GM10847 (cell line): ENCODE measurements around the gene LRCH3.

Experiments
- POLR2A ChIP-seq: IDR thresholded peaks from 2 replicates; pipeline ENCODE4 v1.6.1; 2011; ENCODE audit not compliant: insufficient read length; ENCODE audit errors: extremely low read depth

Gene LRCH3

DNA sequence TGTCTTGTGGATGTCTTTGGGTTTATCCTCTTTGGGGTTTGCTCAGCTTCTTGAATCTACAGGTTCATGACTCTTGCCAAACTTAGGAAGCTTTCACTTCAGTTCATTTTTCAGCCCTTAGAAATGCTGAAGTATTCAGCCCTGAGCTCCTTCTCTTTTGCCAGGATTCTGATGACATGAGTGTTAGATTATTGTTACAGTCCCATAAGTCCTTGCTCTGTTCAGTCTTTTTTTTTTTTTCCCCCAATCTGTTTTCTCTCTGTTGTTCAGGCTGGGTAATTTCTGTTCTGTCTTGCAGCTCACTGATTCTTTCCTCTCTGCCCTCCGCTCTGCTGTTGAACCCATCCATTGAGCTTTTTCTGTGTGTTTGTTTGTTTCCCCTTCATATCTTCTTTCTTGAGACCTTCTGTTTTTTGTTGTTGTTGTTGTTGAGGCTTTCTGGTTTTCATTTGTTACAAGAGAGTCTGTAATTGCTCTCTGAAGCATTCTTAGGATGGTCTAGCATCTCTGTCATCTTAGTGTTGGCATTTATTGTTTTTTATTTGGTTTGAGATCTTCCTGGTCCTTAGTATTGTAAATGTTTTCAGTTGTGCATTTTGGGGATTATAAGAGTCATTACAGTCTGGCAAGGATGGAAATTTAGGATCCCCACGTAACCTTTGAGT lies 18.4 kb downstream of the LRCH3 start:
- TF ChIP-seq POLR2A = no peak

DNA sequence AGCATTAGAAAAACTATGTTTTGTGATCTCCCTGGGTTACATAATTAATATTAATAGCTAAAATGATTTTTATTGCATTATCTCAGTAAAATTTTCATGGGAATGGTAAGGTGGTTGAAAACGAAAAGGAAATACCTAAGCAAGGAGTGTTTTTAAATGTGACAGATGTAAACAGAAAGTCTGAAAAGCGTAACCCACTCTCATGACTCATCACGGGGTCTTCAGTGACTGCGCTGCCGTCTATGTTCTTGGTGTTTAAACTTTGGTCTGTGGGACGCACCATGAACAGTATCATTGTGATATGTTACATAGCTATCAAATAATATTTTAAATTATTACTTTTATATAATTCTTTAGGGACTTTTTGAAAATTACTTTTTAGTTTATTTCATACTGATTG lies 19.8 kb downstream of the LRCH3 start:
- TF ChIP-seq POLR2A = no peak

DNA sequence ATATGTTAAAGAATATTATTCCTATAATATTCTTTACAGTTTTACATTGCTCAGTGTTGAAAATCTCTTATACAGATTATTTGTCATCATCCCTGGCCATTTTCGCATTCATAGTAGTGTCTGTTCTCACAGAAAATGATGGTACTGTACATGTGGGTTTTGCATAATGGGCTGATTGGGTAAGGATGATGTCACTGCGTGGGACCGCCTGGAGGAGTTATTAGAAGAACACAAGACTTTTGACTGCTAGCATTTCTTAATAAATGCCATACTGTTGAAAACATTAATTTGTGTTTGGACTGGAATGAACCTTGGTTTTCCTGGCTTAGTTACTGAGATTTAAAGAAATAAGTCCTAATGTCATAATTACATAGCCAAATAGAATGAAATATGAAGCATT lies 20.3 kb downstream of the LRCH3 start:
- TF ChIP-seq POLR2A = no peak

DNA sequence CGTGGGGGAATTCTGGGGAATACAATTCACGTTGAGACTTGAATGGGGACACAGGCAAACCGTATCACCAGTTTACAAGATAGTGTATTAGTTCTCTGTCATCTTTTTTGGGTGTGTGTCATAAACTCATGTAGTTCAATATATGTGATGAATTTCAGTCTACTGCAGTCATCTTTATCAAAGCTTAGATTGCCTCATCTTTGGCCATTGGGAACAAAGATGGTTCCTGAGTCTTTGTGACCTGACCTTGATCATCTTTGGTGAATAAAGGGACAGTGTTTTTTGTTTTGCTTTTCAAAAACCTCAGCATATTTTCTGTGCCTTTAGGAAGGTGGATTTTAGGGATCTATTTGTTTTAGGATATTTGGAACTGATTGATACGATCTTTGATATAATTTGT lies 23.3 kb downstream of the LRCH3 start:
- TF ChIP-seq POLR2A = no peak

DNA sequence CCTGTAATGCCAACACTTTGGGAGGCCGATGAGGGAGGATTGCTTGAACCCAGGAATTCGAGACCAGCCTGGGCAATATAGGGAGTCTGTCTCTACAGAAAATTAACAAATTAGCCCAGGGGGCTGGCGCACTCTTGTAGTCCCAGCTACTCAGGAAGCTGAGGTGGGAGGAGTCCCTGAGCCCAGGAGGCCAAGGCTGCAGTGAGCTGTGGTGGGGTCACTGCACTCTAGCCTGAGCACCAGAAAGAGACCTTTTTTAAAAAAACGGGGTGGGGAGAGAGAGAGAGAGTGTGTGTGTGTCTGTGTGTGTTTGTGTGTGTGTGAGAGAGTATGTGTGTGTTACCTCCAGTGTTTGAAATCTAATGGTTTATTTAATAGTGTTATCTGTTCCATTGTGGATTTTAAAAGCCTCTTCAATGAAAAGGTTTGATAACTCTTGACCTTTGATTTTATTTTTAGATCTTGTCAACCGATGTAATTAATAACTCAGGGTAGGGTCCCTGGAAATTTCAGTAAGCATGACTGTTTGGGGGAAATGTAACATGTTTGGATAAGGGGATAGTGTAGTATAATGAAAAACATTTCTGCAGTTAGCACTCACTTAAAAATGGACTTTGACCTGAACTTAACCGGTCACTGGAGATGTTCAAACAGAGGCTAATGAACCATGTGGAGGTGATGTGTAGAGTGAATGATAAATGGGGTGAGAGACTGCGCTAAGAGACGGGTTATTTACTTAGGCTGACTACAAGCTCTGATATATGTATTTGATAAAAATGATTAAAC lies 29.7 kb downstream of the LRCH3 start:
- TF ChIP-seq POLR2A = no peak

DNA sequence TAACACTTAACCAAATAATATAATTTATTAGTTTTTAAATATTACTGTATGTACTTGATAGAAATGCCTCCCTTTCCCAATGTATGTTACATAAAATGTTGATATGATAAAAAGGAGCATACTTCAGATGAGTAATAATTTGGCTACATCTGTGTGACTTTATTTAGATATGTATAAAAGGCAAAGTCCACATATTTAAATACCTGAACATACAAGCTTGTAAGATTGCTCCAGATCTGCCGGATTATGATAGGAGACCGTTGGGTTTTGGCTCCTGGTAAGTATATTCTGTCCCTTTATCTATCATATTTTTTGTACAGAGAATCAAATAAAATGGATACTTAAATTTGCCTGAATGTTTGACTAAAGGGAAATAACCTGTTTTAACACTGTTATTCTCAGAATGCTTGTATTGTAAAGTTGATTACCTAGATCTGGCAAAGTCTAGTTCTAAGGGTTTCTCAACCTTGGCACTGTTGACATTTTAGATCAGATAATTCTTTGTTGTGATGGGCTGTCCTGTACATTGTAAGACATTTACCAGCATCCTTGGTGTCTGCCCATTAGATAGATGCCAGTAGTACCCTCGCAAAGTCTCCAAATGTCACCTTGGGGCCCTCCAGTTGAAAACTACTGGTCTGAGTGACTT lies 38.5 kb downstream of the LRCH3 start:
- TF ChIP-seq POLR2A = no peak

DNA sequence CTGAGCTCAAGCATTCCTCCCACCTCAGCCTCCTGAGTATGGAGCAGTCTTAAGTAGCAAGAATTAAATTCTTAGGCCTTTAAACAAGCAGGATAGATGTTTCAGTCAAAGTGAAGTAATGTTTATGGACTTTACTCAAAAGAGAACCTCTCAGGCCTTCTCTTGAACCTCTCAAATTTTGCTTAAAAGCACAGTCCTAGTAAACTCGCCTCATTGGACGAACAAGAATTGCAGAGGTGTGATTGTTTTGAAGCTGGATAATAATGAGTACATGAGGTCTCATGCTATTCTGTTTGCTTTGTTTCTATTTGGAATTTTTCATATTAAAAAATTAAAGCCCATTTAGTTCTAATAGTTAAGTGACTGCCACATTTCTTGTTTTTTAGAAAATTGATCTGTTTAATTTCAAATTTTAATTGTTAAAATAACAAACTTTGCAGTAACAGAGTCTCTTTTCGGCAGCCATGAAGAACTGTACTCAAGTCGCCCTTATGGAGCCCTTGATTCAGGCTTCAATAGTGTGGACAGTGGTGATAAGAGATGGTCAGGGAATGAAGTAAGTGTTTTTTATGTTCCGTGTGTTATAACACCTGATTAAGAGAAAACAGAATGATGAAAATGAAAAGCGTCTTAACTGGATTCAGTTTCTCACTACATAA lies 39.4 kb downstream of the LRCH3 start:
- TF ChIP-seq POLR2A = no peak

DNA sequence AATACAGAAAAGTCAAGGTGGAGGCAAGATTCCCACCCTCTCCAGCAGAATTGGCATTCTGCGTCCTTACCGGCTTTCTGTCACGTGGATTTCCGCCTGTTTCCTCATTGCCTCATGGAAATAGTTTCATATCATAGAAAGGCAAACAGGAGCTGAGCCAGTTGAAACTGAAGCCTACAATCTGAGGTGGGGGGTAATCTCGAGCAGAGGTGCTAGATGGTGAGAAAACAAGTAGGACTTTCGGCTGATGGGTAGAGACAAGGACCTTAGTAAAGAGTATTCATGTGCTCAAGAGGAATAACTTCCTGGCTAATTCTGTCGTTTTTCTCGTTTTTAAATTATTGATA lies 39.9 kb downstream of the LRCH3 start:
- no peak for TF ChIP-seq POLR2A

DNA sequence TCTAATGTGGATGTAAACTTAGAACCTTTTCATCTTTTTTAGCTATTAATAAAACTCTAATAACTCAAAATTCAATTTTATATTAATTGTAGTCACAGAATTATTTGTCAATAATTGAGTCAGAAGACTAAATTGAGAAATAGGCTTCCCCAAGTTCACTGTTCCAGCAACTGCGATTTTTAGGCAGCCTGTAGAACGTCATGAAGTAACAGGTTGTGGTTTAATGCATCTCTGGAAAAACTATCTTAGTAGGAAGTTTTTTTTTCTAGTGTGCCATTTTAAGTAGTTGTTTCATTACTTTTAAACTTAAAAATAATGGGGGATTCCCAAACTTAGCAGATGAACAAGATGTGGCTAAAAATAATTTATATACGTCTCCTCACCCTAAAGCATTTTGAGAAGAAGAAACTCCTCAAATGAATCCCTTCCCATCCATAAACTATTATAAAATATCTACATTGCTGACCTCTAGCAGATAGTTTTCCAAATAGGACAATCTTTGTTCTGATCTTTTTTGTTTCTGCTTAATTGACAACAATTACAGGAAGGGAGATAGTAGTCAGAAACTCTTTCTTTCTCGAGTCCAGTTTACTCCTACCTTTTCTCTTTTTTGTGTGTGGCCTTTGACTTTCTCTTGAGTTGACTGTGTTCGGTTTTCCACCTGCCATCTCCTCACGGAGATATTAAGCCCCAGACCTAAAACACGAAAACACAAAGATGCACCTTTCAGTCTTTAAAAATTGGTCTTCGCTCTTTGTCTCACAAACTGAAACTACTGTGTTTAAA lies 43.1 kb downstream of the LRCH3 start:
- no peak for TF ChIP-seq POLR2A

DNA sequence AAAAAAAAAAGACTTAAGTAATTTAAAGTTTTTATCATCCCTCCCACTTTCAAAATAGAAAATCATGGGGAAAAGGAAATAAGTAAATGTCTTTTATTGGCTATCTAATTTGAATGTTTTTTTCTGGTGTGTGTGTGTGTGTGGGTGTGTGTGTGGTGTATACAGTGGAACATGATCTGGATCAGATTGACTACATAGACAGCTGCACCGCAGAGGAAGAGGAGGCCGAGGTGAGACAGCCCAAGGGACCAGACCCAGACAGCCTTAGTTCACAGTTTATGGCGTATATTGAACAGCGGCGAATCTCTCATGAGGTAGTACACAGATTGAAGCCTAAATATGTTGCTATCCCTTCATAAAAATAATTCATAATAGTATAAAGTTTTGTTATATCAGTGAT lies 44.5 kb downstream of the LRCH3 start:
- TF ChIP-seq POLR2A = no peak

DNA sequence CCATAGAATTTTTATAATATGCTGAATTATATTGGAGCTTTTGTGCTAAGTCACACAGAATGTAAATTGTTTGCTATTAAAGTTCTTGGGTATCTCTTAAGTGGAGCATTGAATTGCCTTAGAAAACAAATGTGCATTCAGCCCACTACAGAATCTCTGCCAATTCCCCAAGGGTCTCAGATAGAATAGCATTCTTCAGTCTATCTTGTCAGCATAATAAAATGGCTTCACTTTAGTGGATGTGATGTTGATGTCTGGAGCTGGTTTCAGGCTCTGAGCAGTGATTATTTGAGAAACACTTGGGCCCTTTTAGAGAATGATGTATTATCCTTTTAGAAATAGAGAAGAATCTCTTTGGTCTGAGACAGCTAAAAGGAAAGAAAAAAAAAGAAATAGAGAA lies 45.2 kb downstream of the LRCH3 start:
- TF ChIP-seq POLR2A = no peak

DNA sequence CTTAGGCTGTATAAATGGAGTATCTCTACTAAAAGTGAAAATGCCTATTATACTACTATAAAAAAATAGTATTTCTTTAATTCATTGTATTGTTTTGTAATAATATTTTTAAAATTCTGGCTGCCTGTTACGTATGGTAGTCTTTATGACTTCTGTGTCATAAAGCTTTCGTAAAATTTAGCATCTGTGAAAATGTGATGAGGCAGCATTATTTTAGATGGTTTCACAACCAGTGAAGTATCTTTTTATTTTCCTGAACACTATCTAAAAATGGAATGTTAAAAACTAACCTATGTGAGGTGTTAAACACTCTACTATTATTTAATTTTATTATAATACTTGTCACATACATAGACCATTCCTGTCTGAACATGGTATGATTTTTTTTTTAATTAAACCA lies 46.2 kb downstream of the LRCH3 start:
- TF ChIP-seq POLR2A = no peak

DNA sequence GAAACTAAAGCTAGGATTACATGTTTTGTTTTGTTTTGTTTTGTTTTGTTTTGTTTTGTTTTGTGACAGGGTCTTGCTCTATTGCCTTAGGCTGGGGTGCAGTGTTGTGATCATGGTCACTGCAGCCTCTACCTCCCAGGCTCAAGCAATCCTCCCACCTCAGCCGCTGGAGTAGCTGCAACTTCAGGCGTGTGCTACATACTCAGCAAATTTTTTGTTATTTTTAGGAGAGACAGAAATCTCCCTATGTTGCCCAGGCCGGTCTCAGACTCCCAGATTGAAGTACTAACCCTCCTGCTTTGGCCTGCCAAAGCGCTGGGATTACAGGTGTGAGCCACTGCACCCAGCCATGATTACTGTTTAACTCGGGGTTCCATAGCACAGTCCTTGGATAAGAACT lies 50.7 kb downstream of the LRCH3 start:
- TF ChIP-seq POLR2A = no peak

DNA sequence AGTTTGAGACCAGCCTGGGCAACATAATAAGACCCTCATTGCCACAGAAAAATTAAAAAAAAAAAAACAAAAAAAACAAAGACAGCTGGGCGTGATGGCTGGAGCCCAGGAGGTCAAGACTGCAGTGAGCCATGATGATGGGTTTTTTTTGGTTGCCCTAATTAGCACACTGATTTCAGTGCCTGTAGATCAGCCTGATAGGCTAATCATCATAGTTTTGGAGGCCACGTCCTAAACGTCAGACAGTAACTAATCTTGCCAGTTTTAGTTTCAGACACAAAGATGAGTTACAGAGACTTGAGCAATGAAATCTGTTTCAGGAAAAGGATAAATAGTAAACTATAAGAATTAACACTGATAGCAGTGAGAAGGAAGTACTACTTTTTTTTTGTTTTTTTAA lies 55.4 kb downstream of the LRCH3 start:
- no peak for TF ChIP-seq POLR2A

DNA sequence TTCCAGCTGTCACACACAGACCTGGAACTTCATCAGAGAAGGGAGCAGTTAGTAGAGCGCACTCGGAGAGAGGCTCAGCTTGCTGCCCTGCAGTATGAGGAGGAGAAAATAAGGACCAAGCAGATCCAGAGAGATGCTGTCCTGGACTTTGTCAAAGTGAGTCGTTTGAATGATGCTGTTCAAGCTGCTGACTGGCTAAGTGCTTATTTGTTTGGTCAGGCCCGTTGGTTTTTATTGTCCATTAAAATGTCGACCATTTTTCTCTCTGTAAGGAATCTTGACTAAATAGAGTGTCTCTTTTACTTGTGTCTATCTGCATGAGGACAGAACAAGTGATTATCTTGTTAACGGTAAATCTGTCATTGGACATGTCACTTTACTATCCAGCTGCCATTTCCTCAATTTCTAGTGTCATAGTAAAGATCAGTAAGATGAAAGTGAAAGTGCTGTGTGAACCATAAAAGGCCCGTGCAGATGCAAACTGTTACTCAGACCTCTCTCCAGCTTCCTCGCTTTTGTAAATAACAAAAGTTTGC lies 56.9 kb downstream of the LRCH3 start:
- TF ChIP-seq POLR2A = no peak
